A673 (cell line): Measurements from ENCODE around the gene ACSM4.

Experiments
- CTCF ChIP-seq: fragments of 300-800, 200-600 bp; sonication (generic); conservative IDR thresholded peaks from 2 replicates; pipeline ENCODE4 v1.5.1; 2017; ENCODE audit warnings: low read depth, mild to moderate bottlenecking, antibody characterized with exemption, low read length, moderate library complexity, mixed read lengths
- EZH2 ChIP-seq: fragments of 200-600 bp; sonication (generic); IDR thresholded peaks from 2 replicates; pipeline ENCODE4 v1.6.1; 2017; ENCODE audit warnings: borderline replicate concordance, low read depth, mild to moderate bottlenecking, mixed read lengths, antibody characterized with exemption, low read length; ENCODE audit not compliant: poor library complexity, severe bottlenecking

DNA sequence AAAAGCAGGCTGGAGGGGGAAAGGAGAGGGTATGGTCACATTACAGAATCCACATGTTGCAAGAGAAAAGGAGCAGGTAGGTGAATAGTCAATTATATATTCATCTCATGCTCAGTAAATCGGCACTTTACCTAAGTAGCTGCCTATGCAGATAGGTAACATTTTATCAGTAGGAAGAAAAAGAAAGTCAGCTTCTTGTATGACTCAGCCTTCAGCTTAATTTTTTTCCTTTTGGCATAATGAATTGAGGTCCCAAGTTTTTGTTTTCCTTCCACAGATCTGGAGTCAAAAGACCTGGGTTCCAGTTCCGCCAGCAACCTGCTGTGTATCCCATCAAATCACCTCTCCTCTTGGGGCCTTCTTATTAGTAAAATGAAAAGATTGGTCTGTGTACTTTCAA lies 6.0 kb upstream of the ACSM4 start:
- TF ChIP-seq CTCF, result no peak
- TF ChIP-seq EZH2, result no peak
